Thymus (tissue), 11 donors: ENCODE data around the gene SIRT3. TPM values are rescaled to one million over a fixed set of nuclear protein-coding genes. Genes with fewer than 3 reads are reported as not detected.
"Not testable (repeated sequence)": the region's sequence is repeated elsewhere in the genome, so short reads cannot be mapped to it uniquely, and the experiment has no call there.

Experiments used
- DNase-seq, 9 donors: peaks; one replicate each; pipeline ENCODE4 v3.0.0-alpha.2; 2013; ENCODE audit warnings: low spot score in 9 of 9, low read depth in 6 of 9, missing footprints in 1 of 9
- H3K27ac ChIP-seq, 2 donors: one replicate each; pipeline ENCODE4 v1.5.1; 2013; ENCODE audit warnings: control low read depth in 1 of 2, low read depth in 1 of 2, low read length in 1 of 2, mild to moderate bottlenecking in 1 of 2, moderate library complexity in 1 of 2
- H3K27me3 ChIP-seq, 2 donors: one replicate each; pipeline ENCODE4 v1.5.1; 2013; ENCODE audit warnings: low read length in 1 of 2; ENCODE audit not compliant: control insufficient read depth in 2 of 2, insufficient read depth in 1 of 2
- H3K36me3 ChIP-seq, 2 donors: one replicate each; pipeline ENCODE4 v1.5.1; 2013; ENCODE audit warnings: low read length in 1 of 2, mild to moderate bottlenecking in 1 of 2, moderate library complexity in 1 of 2; ENCODE audit not compliant: control insufficient read depth in 2 of 2, insufficient read depth in 2 of 2
- H3K4me1 ChIP-seq, 2 donors: one replicate each; pipeline ENCODE4 v1.5.1; 2013; ENCODE audit warnings: low read length in 2 of 2; ENCODE audit not compliant: control insufficient read depth in 2 of 2, insufficient read depth in 2 of 2
- H3K4me3 ChIP-seq, 2 donors: one replicate each; pipeline ENCODE4 v1.5.1; 2013; ENCODE audit warnings: low read length in 2 of 2, control low read depth in 1 of 2, mild to moderate bottlenecking in 1 of 2
- H3K9me3 ChIP-seq, 2 donors: one replicate each; pipeline ENCODE4 v1.5.1; 2013; ENCODE audit warnings: low read length in 1 of 2, mild to moderate bottlenecking in 1 of 2; ENCODE audit not compliant: control insufficient read depth in 2 of 2, insufficient read depth in 1 of 2
- WGBS: extraction: QIAGEN DNeasy Blood & Tissue Kit; methylation state at CpG from one replicate; pipeline ENCODE4 v1.1.7; 2013; 5-methylcytosine and 5-hydroxymethylcytosine counted together
- polyA plus RNA-seq: library from polyadenylated mRNA; stranded (reverse); fragments of 200-250 nt; gene quantifications from one replicate; pipeline ENCODE4 v1.2.3, GENCODE V29; 2013
- total RNA-seq: library from RNA; stranded (reverse); fragments of 120-200 nt; gene quantifications from one replicate; pipeline ENCODE4 v1.2.4, GENCODE V29; 2013
- donor health status: healthy.

The SIRT3 gene
- total and polyA plus RNA-seq, 2 donors, result 6.5 to 38.3 TPM

GRCh38 chr11:180242-180641, 55.9 kb downstream of the SIRT3 start:
- not testable (repeated sequence) for H3K4me1 ChIP-seq, H3K27ac ChIP-seq, H3K36me3 ChIP-seq, H3K27me3 ChIP-seq, DNase-seq, H3K4me3 ChIP-seq, H3K9me3 ChIP-seq
- WGBS, result no CpG with 5 or more reads among the region's 13 CpGs

Other genes starting within 250 kb of the SIRT3 start
- gene SCGB1C1, start 43.3 kb downstream of the SIRT3 start, total RNA-seq, result not detected
- 0.34 TPM for gene SCGB1C1, start 43.3 kb downstream of the SIRT3 start, polyA plus RNA-seq
- gene BET1L, start 28.9 kb downstream of the SIRT3 start, total RNA-seq, result 9.3 TPM
- 27.7 TPM for gene BET1L, start 28.9 kb downstream of the SIRT3 start, polyA plus RNA-seq
- gene RIC8A, start 28.6 kb downstream of the SIRT3 start, total RNA-seq, result 59.1 TPM
- gene RIC8A, start 28.6 kb downstream of the SIRT3 start, polyA plus RNA-seq, result 54.7 TPM
- gene PSMD13, start 634 bp upstream of the SIRT3 start, total RNA-seq, result 134 TPM
- 192 TPM for gene PSMD13, start 634 bp upstream of the SIRT3 start, polyA plus RNA-seq
- gene NLRP6, start 42.1 kb upstream of the SIRT3 start, total RNA-seq, result 0.90 TPM
- gene NLRP6, start 42.1 kb upstream of the SIRT3 start, polyA plus RNA-seq, result 2.2 TPM
- 73.7 TPM for gene PGGHG, start 52.8 kb upstream of the SIRT3 start, total RNA-seq
- gene PGGHG, start 52.8 kb upstream of the SIRT3 start, polyA plus RNA-seq, result 900 TPM
- not detected for gene IFITM5, start 63.2 kb upstream of the SIRT3 start, total RNA-seq
- gene IFITM5, start 63.2 kb upstream of the SIRT3 start, polyA plus RNA-seq, result 0.25 TPM
- gene IFITM2, start 71.5 kb upstream of the SIRT3 start, total RNA-seq, result 305 TPM
- 467 TPM for gene IFITM2, start 71.5 kb upstream of the SIRT3 start, polyA plus RNA-seq
- 206 TPM for gene IFITM1, start 77.7 kb upstream of the SIRT3 start, total RNA-seq
- 463 TPM for gene IFITM1, start 77.7 kb upstream of the SIRT3 start, polyA plus RNA-seq
- 48.1 TPM for gene IFITM3, start 84.5 kb upstream of the SIRT3 start, total RNA-seq
- gene IFITM3, start 84.5 kb upstream of the SIRT3 start, polyA plus RNA-seq, result 636 TPM
- gene B4GALNT4, start 133.2 kb upstream of the SIRT3 start, total RNA-seq, result 3.5 TPM
- 6.1 TPM for gene B4GALNT4, start 133.2 kb upstream of the SIRT3 start, polyA plus RNA-seq
- 7.7 TPM for gene PKP3, start 157.9 kb upstream of the SIRT3 start, total RNA-seq
- gene PKP3, start 157.9 kb upstream of the SIRT3 start, polyA plus RNA-seq, result 26.5 TPM
- 39.4 TPM for gene SIGIRR, start 178.7 kb upstream of the SIRT3 start, total RNA-seq
- 153 TPM for gene SIGIRR, start 178.7 kb upstream of the SIRT3 start, polyA plus RNA-seq
- gene ANO9, start 205.7 kb upstream of the SIRT3 start, total RNA-seq, result 26.3 TPM
- gene ANO9, start 205.7 kb upstream of the SIRT3 start, polyA plus RNA-seq, result 114 TPM
- 12.1 TPM for gene PTDSS2, start 213.9 kb upstream of the SIRT3 start, total RNA-seq
- 24.1 TPM for gene PTDSS2, start 213.9 kb upstream of the SIRT3 start, polyA plus RNA-seq